Naive thymus-derived CD4-positive, alpha-beta T cell (primary cell): Measurements from ENCODE around the gene WDR38. TPM values are rescaled to one million over a fixed set of nuclear protein-coding genes. Genes with fewer than 3 reads are reported as not detected.

Experiments
- ATAC-seq: fragments of 150-1000 bp; cut with Tn5 transposase; 2 replicates; pipeline ENCODE4 v1.10.0; 2021; ENCODE audit warnings: mild to moderate bottlenecking, moderate library complexity
- CTCF ChIA-PET: fragments of 350-600 bp; sonication (Branson Sonifier 250); formaldehyde crosslinking; loops from one replicate; lab custom pipeline; 2021; ENCODE audit warnings: antibody characterized with exemption; lab: Charles Lee
- POLR2A ChIA-PET: fragments of 350-600 bp; sonication (Branson Sonifier 250); formaldehyde crosslinking; loops from one replicate; lab custom pipeline; 2021; ENCODE audit warnings: antibody characterized with exemption, inconsistent platforms; lab: Charles Lee
- DNase-seq, 9 donors: peaks; one replicate each; pipeline versions ENCODE4 v3.0.0 to v3.0.0-alpha.2; 2020 to 2022; ENCODE audit warnings: mixed read lengths in 1 of 9
- H3K27ac ChIP-seq: one replicate; pipeline ENCODE4 v1.7.0; 2013; ENCODE audit warnings: mild to moderate bottlenecking, low read depth, low read length, moderate library complexity
- H3K27me3 ChIP-seq, 2 donors: one replicate each; pipeline ENCODE4 v1.7.0; 2013; ENCODE audit warnings: low read length in 2 of 2, mild to moderate bottlenecking in 2 of 2, moderate library complexity in 2 of 2; ENCODE audit not compliant: control insufficient read depth in 2 of 2, insufficient read depth in 2 of 2
- H3K36me3 ChIP-seq, 3 experiments: 1 replicate in 2 of 3; 2 replicates in 1 of 3; pipeline ENCODE4 v1.7.0; 2013; ENCODE audit warnings: low read length in 3 of 3, mild to moderate bottlenecking in 3 of 3, moderate library complexity in 1 of 3; ENCODE audit not compliant: insufficient read depth in 3 of 3, control insufficient read depth in 2 of 3
- H3K4me1 ChIP-seq, 2 donors: one replicate each; pipeline ENCODE4 v1.7.0; 2013; ENCODE audit warnings: low read length in 2 of 2, mild to moderate bottlenecking in 2 of 2, moderate library complexity in 1 of 2; ENCODE audit not compliant: control insufficient read depth in 2 of 2, insufficient read depth in 2 of 2
- H3K4me3 ChIP-seq: 2 replicates; pipeline ENCODE4 v1.7.0; 2013; ENCODE audit warnings: mild to moderate bottlenecking, low read length
- H3K9me3 ChIP-seq, 3 experiments: 1 replicate in 2 of 3; 2 replicates in 1 of 3; pipeline ENCODE4 v1.7.0; 2013; ENCODE audit warnings: low read length in 3 of 3; ENCODE audit not compliant: control insufficient read depth in 2 of 3
- H3K27ac Mint-ChIP-seq, 9 donors: one replicate each; pipeline ENCODE4 v1.8.0; 2020 to 2022; ENCODE audit warnings: mixed read lengths in 9 of 9, mild to moderate bottlenecking in 8 of 9, moderate library complexity in 5 of 9, inconsistent platforms in 2 of 9
- H3K27me3 Mint-ChIP-seq, 5 donors: one replicate each; pipeline ENCODE4 v1.8.0; 2021 to 2022; ENCODE audit warnings: mixed read lengths in 5 of 5, mild to moderate bottlenecking in 1 of 5
- H3K36me3 Mint-ChIP-seq, 5 donors: one replicate each; pipeline ENCODE4 v1.8.0; 2020 to 2022; ENCODE audit warnings: mixed read lengths in 5 of 5, mild to moderate bottlenecking in 3 of 5, inconsistent platforms in 1 of 5
- H3K4me1 Mint-ChIP-seq, 7 donors: one replicate each; pipeline ENCODE4 v1.8.0; 2020 to 2022; ENCODE audit warnings: mixed read lengths in 7 of 7, mild to moderate bottlenecking in 3 of 7, inconsistent platforms in 1 of 7
- H3K4me3 Mint-ChIP-seq, 10 donors: one replicate each; pipeline ENCODE4 v1.8.0; 2020 to 2022; ENCODE audit warnings: mild to moderate bottlenecking in 10 of 10, mixed read lengths in 10 of 10, moderate library complexity in 6 of 10, inconsistent platforms in 2 of 10
- H3K9me3 Mint-ChIP-seq, 11 donors: one replicate each; pipeline ENCODE4 v1.8.0; 2020 to 2022; ENCODE audit warnings: mixed read lengths in 11 of 11, mild to moderate bottlenecking in 4 of 11, inconsistent platforms in 1 of 11, moderate library complexity in 1 of 11
- intact Hi-C, 2 donors: fragments of 100-400 bp; cut with micrococcal nuclease; formaldehyde crosslinking; loops; one replicate each; pipeline ENCODE4 v1.15.1; 2023
- polyA plus RNA-seq, 2 donors: library from polyadenylated mRNA; unstranded; fragments of 300-500 nt; fragmentation: Illumina TruSeq; gene quantifications; one replicate each; pipeline ENCODE4 v1.2.3, GENCODE V29; 2021
- total RNA-seq, 6 experiments: library from RNA in 5 of 6; stranded (reverse) in 5 of 6; gene quantifications; 1 replicate in 5 of 6; 2 replicates in 1 of 6; pipeline ENCODE4 v1.2.3 and lab custom pipeline; 2021 to 2026

The WDR38 gene
- total and polyA plus RNA-seq, 7 experiments from 2014 or later = not detected

- CTCF ChIA-PET = interaction anchor here (1.2 kb wide), 1 partner anchor 21 kb away, joined by 3 read pairs; no protein-coding TSS in a partner anchor
- no peak for ATAC-seq
- H3K36me3 Mint-ChIP-seq = peaks cover 16 to 59% (median 26%) of the 10 kb centered on the region in 5 donors
- no peak overlapping the region for H3K4me3 Mint-ChIP-seq
- DNase-seq = peak in 1 of 9 donors; percentile 6
- intact Hi-C loops = no loop called here
- peaks cover 14 to 26% (median 19%) of the 10 kb centered on the region in 7 donors for H3K4me1 Mint-ChIP-seq
- no peaks in the 10 kb centered on the region for H3K27me3 Mint-ChIP-seq
- H3K9me3 ChIP-seq = no peaks in the 10 kb centered on the region
- peak overlapping the region in 2 of 9 donors; percentile 45 to 65 for H3K27ac Mint-ChIP-seq
- no peaks in the 10 kb centered on the region for H3K27me3 ChIP-seq
- peaks cover 30 to 97% (median 30%) of the 10 kb centered on the region in 3 experiments for H3K36me3 ChIP-seq
- peaks cover 0 to 41% of the 10 kb centered on the region in 2 donors for H3K4me1 ChIP-seq
- no peak overlapping the region for H3K4me3 ChIP-seq
- no peak overlapping the region for H3K27ac ChIP-seq
- POLR2A ChIA-PET = interaction anchor here (1.2 to 1.8 kb wide), 2 partner anchors 8 to 16 kb away, joined by 3 to 5 read pairs; no protein-coding TSS in a partner anchor
- H3K9me3 Mint-ChIP-seq = no peaks in the 10 kb centered on the region
These were observed 23.9 kb downstream of the WDR38 start for GRCh38 chr9:124877021-124877782.

GRCh38 chr9:124878021-124878420 is 24.8 kb downstream of the WDR38 start:
- ATAC-seq (no peak), DNase-seq (peak in 1 of 9 donors; percentile 4)
- Histone ChIP-seq H3K27ac (no peak overlapping the region), H3K4me3 (no peak overlapping the region), H3K27me3 (no peaks in the 10 kb centered on the region), H3K4me1 (peaks cover 0 to 35% of the 10 kb centered on the region in 2 donors), H3K36me3 (peaks cover 30 to 98% (median 30%) of the 10 kb centered on the region in 3 experiments), H3K9me3 (no peaks in the 10 kb centered on the region)
- H3K4me1 Mint-ChIP-seq = peaks cover 5 to 19% (median 13%) of the 10 kb centered on the region in 7 donors
- ChIA-PET CTCF (interaction anchor here (1.2 kb wide), 1 partner anchor 22 kb away, joined by 3 read pairs; no protein-coding TSS in a partner anchor), POLR2A (interaction anchor here (0.5 to 1.8 kb wide), 3 partner anchors 9 to 16 kb away, joined by 3 to 5 read pairs (median 4); no protein-coding TSS in a partner anchor)
- intact Hi-C loops = no loop called here
- H3K27ac Mint-ChIP-seq = no peak overlapping the region
- peaks cover 15 to 52% (median 26%) of the 10 kb centered on the region in 5 donors for H3K36me3 Mint-ChIP-seq
- H3K9me3 Mint-ChIP-seq = no peaks in the 10 kb centered on the region
- no peak overlapping the region for H3K4me3 Mint-ChIP-seq
- H3K27me3 Mint-ChIP-seq = no peaks in the 10 kb centered on the region

- ATAC-seq (no peak), DNase-seq (peak in 1 of 9 donors; percentile 1)
- no peaks in the 10 kb centered on the region for H3K9me3 ChIP-seq
- Mint-ChIP-seq H3K4me3 (no peak overlapping the region), H3K27ac (no peak overlapping the region), H3K36me3 (peaks cover 10 to 48% (median 21%) of the 10 kb centered on the region in 5 donors), H3K9me3 (no peaks in the 10 kb centered on the region), H3K27me3 (no peaks in the 10 kb centered on the region), H3K4me1 (peaks cover under 1 to 14% (median 10%) of the 10 kb centered on the region in 7 donors)
- CTCF ChIA-PET = interaction anchor here (1.2 kb wide), 1 partner anchor 22 kb away, joined by 3 read pairs; no protein-coding TSS in a partner anchor
- no peak overlapping the region for H3K4me3 ChIP-seq
- intact Hi-C loops = no loop called here
- peaks cover 0 to 30% of the 10 kb centered on the region in 2 donors for H3K4me1 ChIP-seq
- POLR2A ChIA-PET = interaction anchor here (1.2 to 1.8 kb wide), 2 partner anchors 10 to 15 kb away, joined by 3 to 5 read pairs; no protein-coding TSS in a partner anchor
- H3K27me3 ChIP-seq = no peaks in the 10 kb centered on the region
- H3K27ac ChIP-seq = no peak overlapping the region
- peaks cover 28 to 93% (median 30%) of the 10 kb centered on the region in 3 experiments for H3K36me3 ChIP-seq
These were observed 25.3 kb downstream of the WDR38 start for GRCh38 chr9:124878518-124878917.

GRCh38 chr9:124879226-124879625 is 26.0 kb downstream of the WDR38 start:
- Histone ChIP-seq H3K9me3 (no peaks in the 10 kb centered on the region), H3K36me3 (peaks cover 24 to 87% (median 30%) of the 10 kb centered on the region in 3 experiments), H3K27ac (no peak overlapping the region), H3K4me1 (peaks cover 0 to 23% of the 10 kb centered on the region in 2 donors), H3K4me3 (no peak overlapping the region), H3K27me3 (no peaks in the 10 kb centered on the region)
- Mint-ChIP-seq H3K36me3 (peaks cover 10 to 50% (median 24%) of the 10 kb centered on the region in 5 donors), H3K4me1 (peaks cover 0 to 14% (median 10%) of the 10 kb centered on the region in 7 donors), H3K27me3 (no peaks in the 10 kb centered on the region), H3K27ac (peak overlapping the region in 1 of 9 donors; percentile 76), H3K9me3 (no peaks in the 10 kb centered on the region), H3K4me3 (no peak overlapping the region)
- DNase-seq = peak in 1 of 9 donors; percentile 2
- ChIA-PET POLR2A (no interaction called here), CTCF (no interaction called here)
- ATAC-seq = no peak
- intact Hi-C loops = no loop called here

DNA sequence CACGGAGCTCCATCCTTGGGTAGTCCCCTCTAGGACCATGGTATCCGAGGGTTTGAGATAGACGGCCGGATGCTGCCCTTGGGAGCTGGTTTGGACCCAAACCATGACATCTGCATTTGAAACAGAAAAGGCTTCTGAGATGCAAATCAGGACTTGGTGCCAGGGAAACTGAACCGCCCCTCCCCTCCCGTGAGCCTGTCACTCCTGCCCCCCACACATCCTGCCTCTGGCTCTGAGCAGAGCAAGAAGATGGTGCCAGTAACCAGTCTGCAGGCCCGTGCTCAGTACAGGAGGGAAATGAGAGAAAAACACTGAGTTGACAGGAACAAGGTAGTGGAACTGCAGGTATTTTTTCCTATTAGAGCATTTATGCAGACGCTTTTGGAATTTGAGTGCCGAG is 27.2 kb downstream of the WDR38 start:
- Histone ChIP-seq H3K4me1 (peaks cover 0 to 10% of the 10 kb centered on the region in 2 donors), H3K27ac (no peak overlapping the region), H3K36me3 (peaks cover 15 to 86% (median 22%) of the 10 kb centered on the region in 3 experiments), H3K27me3 (no peaks in the 10 kb centered on the region), H3K9me3 (no peaks in the 10 kb centered on the region), H3K4me3 (no peak overlapping the region)
- Mint-ChIP-seq H3K36me3 (peaks cover 5 to 51% (median 24%) of the 10 kb centered on the region in 5 donors), H3K4me3 (no peak overlapping the region), H3K4me1 (peaks cover 0 to 10% (median 4%) of the 10 kb centered on the region in 7 donors), H3K27me3 (no peaks in the 10 kb centered on the region), H3K9me3 (no peaks in the 10 kb centered on the region), H3K27ac (no peak overlapping the region)
- intact Hi-C loops = no loop called here
- DNase-seq (peak in 1 of 9 donors; percentile 1), ATAC-seq (no peak)
- CTCF ChIA-PET = interaction anchor here (0.6 to 0.8 kb wide), 3 partner anchors 56 to 305 kb away, joined by 3 read pairs; no protein-coding TSS in a partner anchor
- POLR2A ChIA-PET = interaction anchor here (1.2 to 1.6 kb wide), 4 partner anchors 10 to 24 kb away, joined by 3 to 5 read pairs (median 4); partner anchors contain the start of gene ARPC5L

DNA sequence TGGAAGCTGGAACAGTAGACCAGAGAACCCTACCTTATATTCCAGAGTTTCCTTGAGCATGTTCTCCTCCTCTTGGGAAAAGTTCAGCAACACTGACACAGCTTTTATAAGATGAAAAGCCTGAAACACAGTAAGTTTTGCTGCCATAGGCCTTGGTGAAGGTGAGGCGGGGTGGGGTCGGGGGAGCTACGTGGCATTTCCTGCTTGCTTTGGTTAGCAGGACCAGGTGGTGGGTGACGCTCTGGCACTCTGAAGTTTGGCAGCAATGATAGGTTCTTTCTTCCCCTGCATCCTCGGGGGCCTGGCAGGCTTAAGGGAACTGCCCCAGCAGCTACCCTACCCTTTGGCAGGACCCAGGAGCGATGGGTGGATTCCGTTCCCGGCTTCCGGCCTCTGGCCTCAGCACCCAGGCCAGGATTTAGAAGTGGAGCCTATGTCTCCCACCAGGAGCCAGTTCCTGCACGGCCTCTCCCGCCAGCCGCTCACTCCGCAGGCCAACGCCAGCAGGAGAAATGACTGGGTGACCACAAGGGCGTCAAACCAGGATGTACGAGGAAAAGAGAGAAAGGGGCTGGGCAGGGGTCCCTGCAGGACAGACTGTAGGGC is 28.0 kb downstream of the WDR38 start:
- peak in 1 of 9 donors; percentile 5 for DNase-seq
- H3K27ac Mint-ChIP-seq = peak overlapping the region in 1 of 9 donors; percentile 9
- H3K36me3 ChIP-seq = peaks cover 9 to 86% (median 16%) of the 10 kb centered on the region in 3 experiments

More for the DNA sequence above, 28.0 kb downstream of the WDR38 start:
- H3K4me3 Mint-ChIP-seq = no peak overlapping the region
- H3K27me3 Mint-ChIP-seq = no peaks in the 10 kb centered on the region
- H3K27me3 ChIP-seq = no peaks in the 10 kb centered on the region
- H3K36me3 Mint-ChIP-seq = peaks cover 12 to 58% (median 31%) of the 10 kb centered on the region in 5 donors
- H3K4me1 ChIP-seq = peaks cover 0 to 9% of the 10 kb centered on the region in 2 donors
- ChIA-PET POLR2A (interaction anchor here (1.2 to 1.6 kb wide), 4 partner anchors 10 to 25 kb away, joined by 3 to 5 read pairs (median 4); partner anchors contain the start of gene ARPC5L), CTCF (interaction anchor here (0.6 kb wide), 2 partner anchors 248 to 289 kb away, joined by 3 read pairs; no protein-coding TSS in a partner anchor)
- H3K9me3 Mint-ChIP-seq = no peaks in the 10 kb centered on the region
- ATAC-seq = no peak
- H3K4me3 ChIP-seq = no peak overlapping the region
- peaks cover 0 to 10% (median 6%) of the 10 kb centered on the region in 7 donors for H3K4me1 Mint-ChIP-seq
- H3K27ac ChIP-seq = no peak overlapping the region
- intact Hi-C loops = no loop called here
- no peaks in the 10 kb centered on the region for H3K9me3 ChIP-seq
